NAMALWA (cell line): Measurements from ENCODE around the gene TBC1D9.
"Not testable (repeated sequence)": the region's sequence is repeated elsewhere in the genome, so short reads cannot be mapped to it uniquely, and the experiment has no call there.

Experiments
- DNase-seq: peaks from one replicate; pipeline ENCODE4 v3.0.0-alpha.2; 2015; ENCODE audit warnings: low spot score

Gene TBC1D9

GRCh38 chr4:140753329-140753728 lies 2.9 kb downstream of the TBC1D9 start:
- no peak for DNase-seq

GRCh38 chr4:140752291-140753068 lies 3.7 kb downstream of the TBC1D9 start:
- no peak for DNase-seq

- DNase-seq: no peak
Measured at GRCh38 chr4:140750470-140750869, 5.7 kb downstream of the TBC1D9 start.

- no peak for DNase-seq
Measured at GRCh38 chr4:140748171-140748570, 8.0 kb downstream of the TBC1D9 start.

- DNase-seq: not testable (repeated sequence)
Measured at GRCh38 chr4:140746546-140746945, 9.6 kb downstream of the TBC1D9 start.

GRCh38 chr4:140744421-140744820 lies 11.8 kb downstream of the TBC1D9 start:
- no peak for DNase-seq

GRCh38 chr4:140743194-140743931 lies 12.8 kb downstream of the TBC1D9 start:
- peak; percentile 83 for DNase-seq

- no peak for DNase-seq
Measured at GRCh38 chr4:140742838-140743193, 13.4 kb downstream of the TBC1D9 start.

GRCh38 chr4:140740906-140741670 lies 15.1 kb downstream of the TBC1D9 start:
- DNase-seq: no peak

- DNase-seq: no peak
Measured at GRCh38 chr4:140740422-140740821, 15.8 kb downstream of the TBC1D9 start.

- DNase-seq: no peak
Measured at GRCh38 chr4:140739971-140740370, 16.2 kb downstream of the TBC1D9 start.

- DNase-seq: no peak
Measured at GRCh38 chr4:140738139-140738538, 18.0 kb downstream of the TBC1D9 start.

GRCh38 chr4:140736669-140737343 lies 19.4 kb downstream of the TBC1D9 start:
- DNase-seq: no peak

GRCh38 chr4:140735779-140736391 lies 20.3 kb downstream of the TBC1D9 start:
- DNase-seq: no peak

GRCh38 chr4:140735317-140735716 lies 20.9 kb downstream of the TBC1D9 start:
- no peak for DNase-seq

GRCh38 chr4:140732780-140733179 lies 23.4 kb downstream of the TBC1D9 start:
- no peak for DNase-seq

GRCh38 chr4:140729344-140730049 lies 26.7 kb downstream of the TBC1D9 start:
- no peak for DNase-seq

GRCh38 chr4:140726776-140727500 lies 29.2 kb downstream of the TBC1D9 start:
- no peak for DNase-seq

GRCh38 chr4:140725556-140725955 lies 30.6 kb downstream of the TBC1D9 start:
- no peak for DNase-seq

- DNase-seq: no peak
Measured at GRCh38 chr4:140724760-140725159, 31.4 kb downstream of the TBC1D9 start.
